OCI-LY3 (cell line): ENCODE data around the gene NR5A1.
A peak's percentile ranks its signal among the peaks of the same experiment; 100 is the strongest.

Experiments used
- EZH2phosphoT487 ChIP-seq: fragments of 200-600 bp; shearing (Covaris generic); IDR thresholded peaks from 2 replicates; pipeline ENCODE4 v1.6.1; 2018; ENCODE audit warnings: antibody characterized with exemption, mixed run types, low read depth
- TF ChIP-seq, protein P1 (sequence below): fragments of 200-600, 300-600 bp; sonication (generic); IDR thresholded peaks from 2 replicates; pipeline ENCODE4 v1.5.1; 2014; ENCODE audit warnings: antibody characterized with exemption, low read length, low read depth

GRCh38 chr9:124480621-124480981 is 26.6 kb downstream of the NR5A1 start:
- TF ChIP-seq, protein P1, sequence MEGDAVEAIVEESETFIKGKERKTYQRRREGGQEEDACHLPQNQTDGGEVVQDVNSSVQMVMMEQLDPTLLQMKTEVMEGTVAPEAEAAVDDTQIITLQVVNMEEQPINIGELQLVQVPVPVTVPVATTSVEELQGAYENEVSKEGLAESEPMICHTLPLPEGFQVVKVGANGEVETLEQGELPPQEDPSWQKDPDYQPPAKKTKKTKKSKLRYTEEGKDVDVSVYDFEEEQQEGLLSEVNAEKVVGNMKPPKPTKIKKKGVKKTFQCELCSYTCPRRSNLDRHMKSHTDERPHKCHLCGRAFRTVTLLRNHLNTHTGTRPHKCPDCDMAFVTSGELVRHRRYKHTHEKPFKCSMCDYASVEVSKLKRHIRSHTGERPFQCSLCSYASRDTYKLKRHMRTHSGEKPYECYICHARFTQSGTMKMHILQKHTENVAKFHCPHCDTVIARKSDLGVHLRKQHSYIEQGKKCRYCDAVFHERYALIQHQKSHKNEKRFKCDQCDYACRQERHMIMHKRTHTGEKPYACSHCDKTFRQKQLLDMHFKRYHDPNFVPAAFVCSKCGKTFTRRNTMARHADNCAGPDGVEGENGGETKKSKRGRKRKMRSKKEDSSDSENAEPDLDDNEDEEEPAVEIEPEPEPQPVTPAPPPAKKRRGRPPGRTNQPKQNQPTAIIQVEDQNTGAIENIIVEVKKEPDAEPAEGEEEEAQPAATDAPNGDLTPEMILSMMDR: peak; percentile 74
- no peak for TF ChIP-seq EZH2phosphoT487
